CD14-positive monocyte (primary cell): ENCODE measurements around the gene ACKR1. TPM values are rescaled to one million over a fixed set of nuclear protein-coding genes. Genes with fewer than 3 reads are reported as not detected.

Experiments
- DNase-seq, 3 donors: peaks; one replicate each; pipeline ENCODE4 v3.0.0-alpha.2; 2011 to 2022
- H2AFZ ChIP-seq: 2 replicates; pipeline ENCODE4 v1.6.0; 2012; ENCODE audit warnings: mild to moderate bottlenecking, low read depth, low read length, inconsistent platforms; ENCODE audit not compliant: insufficient read depth, poor library complexity, severe bottlenecking
- H3K27ac ChIP-seq, 2 donors: 1 replicate in 1 of 2; 2 replicates in 1 of 2; pipeline ENCODE4 v1.5.1; 2012 to 2013; ENCODE audit warnings: low read length in 2 of 2, control low read depth in 1 of 2, inconsistent platforms in 1 of 2, low read depth in 1 of 2, mild to moderate bottlenecking in 1 of 2
- H3K27me3 ChIP-seq, 2 donors: one replicate each; pipeline versions ENCODE4 v1.6.0 to v1.6.1; 2011 to 2013; ENCODE audit warnings: low read length in 2 of 2; ENCODE audit not compliant: control insufficient read depth in 2 of 2, insufficient read depth in 2 of 2
- H3K36me3 ChIP-seq, 2 donors: replicated peaks in 1 of 2; 1 replicate in 1 of 2; 2 replicates in 1 of 2; pipeline versions ENCODE4 v1.5.1 to v1.6.1; 2012 to 2013; ENCODE audit warnings: low read length in 2 of 2, control low read depth in 1 of 2, inconsistent platforms in 1 of 2, mild to moderate bottlenecking in 1 of 2; ENCODE audit not compliant: insufficient read depth in 2 of 2, control insufficient read depth in 1 of 2
- H3K4me1 ChIP-seq, 2 donors: 1 replicate in 1 of 2; 2 replicates in 1 of 2; pipeline versions ENCODE4 v1.5.1 to v1.6.1; 2012 to 2013; ENCODE audit warnings: low read length in 2 of 2, control low read depth in 1 of 2, inconsistent platforms in 1 of 2, mild to moderate bottlenecking in 1 of 2, moderate library complexity in 1 of 2; ENCODE audit not compliant: insufficient read depth in 2 of 2, control insufficient read depth in 1 of 2
- H3K4me2 ChIP-seq: replicated peaks from 2 replicates; pipeline ENCODE3; 2012; ENCODE audit warnings: low read length, moderate library complexity, mild to moderate bottlenecking; ENCODE audit not compliant: poor library complexity, severe bottlenecking; ENCODE audit errors: extremely low read depth
- H3K4me3 ChIP-seq, 3 experiments: fragments of 200-600 bp in 1 of 3; sonication (generic) in 1 of 3; replicated peaks in 1 of 3; 1 replicate in 2 of 3; 2 replicates in 1 of 3; pipeline ENCODE4 v1.5.1; 2011 to 2013; ENCODE audit warnings: low read length in 3 of 3, mild to moderate bottlenecking in 3 of 3, control low read depth in 2 of 3, low read depth in 2 of 3, inconsistent platforms in 1 of 3, moderate library complexity in 1 of 3
- H3K79me2 ChIP-seq: 2 replicates; pipeline ENCODE4 v1.6.0; 2012; ENCODE audit warnings: mild to moderate bottlenecking, control low read depth, inconsistent platforms, low read length, moderate library complexity; ENCODE audit not compliant: insufficient read depth
- H3K9ac ChIP-seq: 2 replicates; pipeline ENCODE4 v1.6.0; 2017; ENCODE audit warnings: low read length, mild to moderate bottlenecking; ENCODE audit not compliant: insufficient read depth, poor library complexity, severe bottlenecking
- H3K9me3 ChIP-seq, 2 donors: replicated peaks in 1 of 2; 1 replicate in 1 of 2; 2 replicates in 1 of 2; pipeline versions ENCODE4 v1.5.1 to v1.6.1; 2012 to 2013; ENCODE audit warnings: low read length in 2 of 2, control low read depth in 1 of 2; ENCODE audit not compliant: control insufficient read depth in 1 of 2, insufficient read depth in 1 of 2
- H4K20me1 ChIP-seq: 2 replicates; pipeline ENCODE4 v1.6.0; 2012; ENCODE audit warnings: mild to moderate bottlenecking, low read length, control low read depth, moderate library complexity; ENCODE audit not compliant: insufficient read depth
- H3K27ac Mint-ChIP-seq, 7 donors: one replicate each; pipeline ENCODE4 v1.8.0; 2020; ENCODE audit warnings: mild to moderate bottlenecking in 7 of 7, mixed read lengths in 7 of 7, moderate library complexity in 6 of 7, inconsistent platforms in 2 of 7
- H3K27me3 Mint-ChIP-seq, 3 donors: one replicate each; pipeline ENCODE4 v1.8.0; 2021 to 2022; ENCODE audit warnings: low read depth in 3 of 3, mild to moderate bottlenecking in 3 of 3, mixed read lengths in 3 of 3, moderate library complexity in 3 of 3, inconsistent platforms in 1 of 3
- H3K36me3 Mint-ChIP-seq, 2 donors: one replicate each; pipeline ENCODE4 v1.8.0; 2020; ENCODE audit warnings: mixed read lengths in 2 of 2, inconsistent platforms in 1 of 2, mild to moderate bottlenecking in 1 of 2
- H3K4me1 Mint-ChIP-seq: one replicate; pipeline ENCODE4 v1.8.0; 2020; ENCODE audit warnings: mild to moderate bottlenecking, mixed read lengths
- H3K4me3 Mint-ChIP-seq, 2 donors: one replicate each; pipeline ENCODE4 v1.8.0; 2020; ENCODE audit warnings: mild to moderate bottlenecking in 2 of 2, mixed read lengths in 2 of 2, moderate library complexity in 1 of 2
- H3K9me3 Mint-ChIP-seq, 7 donors: one replicate each; pipeline ENCODE4 v1.8.0; 2020 to 2022; ENCODE audit warnings: mixed read lengths in 7 of 7, mild to moderate bottlenecking in 6 of 7, moderate library complexity in 6 of 7, inconsistent platforms in 2 of 7
- whole genome bisulfite sequencing: methylation state at CpG from one replicate; pipeline ENCODE4 v1.1.5; 2013; ENCODE audit warnings: missing lambda C conversion rate; ENCODE audit not compliant: insufficient coverage; 5-methylcytosine and 5-hydroxymethylcytosine counted together
- intact Hi-C, 2 donors: fragments of 100-400 bp; cut with micrococcal nuclease; formaldehyde crosslinking; loops; one replicate each; pipeline versions ENCODE4 v1.15.0 to v1.15.1; 2023
- polyA plus RNA-seq, 3 donors: library from polyadenylated mRNA; depleted of rRNA in 1 of 3; unstranded in 2 of 3; stranded (reverse) in 1 of 3; fragments of 300-500 nt in 2 of 3; fragments of >200 nt in 1 of 3; fragmentation: Illumina TruSeq in 2 of 3; gene quantifications; 1 replicate in 2 of 3; 2 replicates in 1 of 3; pipeline ENCODE4 v1.2.3, GENCODE V29; 2012 to 2021
- TF ChIP-seq, protein P1 (sequence below): fragments of 200-600 bp; IDR thresholded peaks from one replicate; pipeline ENCODE4 v1.8.0; 2022; ENCODE audit warnings: antibody characterized with exemption, mild to moderate bottlenecking

ACKR1 gene
- polyA plus RNA-seq, 3 donors, result 0.14 TPM; not detected in 2

DNA sequence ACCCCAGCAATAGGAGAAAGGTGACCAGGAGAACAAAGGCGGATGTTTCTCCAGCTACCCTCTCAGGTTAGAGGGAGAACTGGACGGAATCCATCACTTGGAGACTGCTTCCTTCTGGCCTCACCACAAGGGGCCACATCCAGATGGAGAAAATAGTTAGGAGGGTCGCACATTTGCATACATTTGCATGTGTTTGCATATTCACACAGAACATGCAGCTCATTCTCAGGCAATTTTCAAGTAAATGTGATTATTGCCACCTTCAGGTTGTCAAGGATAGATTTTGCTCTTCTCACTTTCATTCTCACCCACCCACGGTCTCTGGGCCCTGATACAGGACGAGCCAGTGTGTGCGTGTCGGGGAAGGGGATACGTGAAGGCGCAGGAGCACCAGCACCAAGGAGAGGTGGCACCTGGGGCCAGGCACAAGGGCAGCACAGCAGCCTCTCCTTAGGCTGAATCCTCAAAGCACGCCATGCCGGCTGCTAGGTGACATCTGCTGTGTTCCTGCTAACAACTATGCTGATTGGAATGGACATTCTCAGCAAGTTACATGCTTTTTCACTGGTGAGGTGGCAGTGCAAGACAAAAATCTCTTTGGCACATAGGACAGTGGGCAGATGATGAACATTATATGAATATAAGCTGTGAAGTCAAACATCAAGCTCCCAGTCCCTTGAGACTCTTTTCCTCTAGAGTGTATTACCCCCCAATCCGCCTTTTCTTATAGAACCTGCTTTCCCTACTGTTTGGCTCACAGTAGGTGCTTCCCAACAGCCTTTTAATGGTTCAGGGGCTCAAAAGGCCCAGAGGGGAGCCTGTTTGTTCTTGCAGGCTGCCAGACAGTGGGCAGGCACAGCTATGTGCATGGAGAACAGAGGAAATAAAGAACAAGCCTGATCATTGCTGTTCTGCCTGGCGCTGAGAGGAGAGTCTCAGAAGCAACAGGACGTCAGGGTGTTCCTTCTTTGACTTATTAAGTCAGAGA lies 14.3 kb downstream of the ACKR1 start:
- no peaks in the 10 kb centered on the region for H3K9me3 Mint-ChIP-seq
- H3K27ac Mint-ChIP-seq, result peak overlapping the region in 2 of 7 donors; percentile 26 to 47
- intact Hi-C loops, result no loop called here

DNA sequence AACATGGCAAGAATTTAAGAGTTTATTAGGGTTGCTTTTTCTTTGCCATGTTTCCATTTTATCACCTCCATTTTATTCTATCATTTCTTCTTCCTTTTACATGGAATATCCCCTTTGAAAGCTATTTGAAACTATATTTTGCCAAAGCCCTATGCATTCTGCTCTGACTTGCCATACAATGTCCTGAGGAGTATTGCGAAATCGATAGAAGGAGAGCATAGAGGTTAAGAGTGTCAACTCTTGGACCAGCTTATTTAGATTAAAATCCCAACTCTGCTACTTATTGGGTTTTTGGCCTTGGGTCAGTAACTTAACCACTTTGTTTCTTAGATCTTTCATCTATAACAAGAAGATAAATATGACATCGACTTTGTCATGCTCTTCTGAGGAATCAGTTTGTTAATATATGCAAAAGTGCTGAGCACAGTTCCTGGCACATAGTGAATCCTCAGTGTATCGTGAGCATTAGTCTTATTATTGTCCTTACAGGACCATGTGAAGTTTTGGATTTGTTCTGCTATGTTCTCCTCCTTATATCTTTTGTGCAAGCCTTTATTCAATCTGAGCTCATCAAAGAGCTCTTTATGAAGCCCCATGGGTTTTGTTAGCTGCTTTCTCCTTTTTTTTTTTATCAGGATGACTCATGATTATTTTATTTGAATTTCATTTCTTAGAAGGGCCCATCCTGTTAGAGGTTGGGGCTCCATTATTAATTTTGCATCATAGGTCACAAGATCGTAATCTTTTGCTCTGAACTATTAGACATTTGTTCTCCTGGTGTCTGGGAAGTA lies 17.6 kb downstream of the ACKR1 start:
- Histone ChIP-seq H3K79me2 (no peaks in the 10 kb centered on the region), H3K4me3 (no peak overlapping the region), H3K4me2 (no peak overlapping the region), H3K9ac (no peak overlapping the region), H2AFZ (no peak overlapping the region), H3K27ac (no peak overlapping the region), H3K4me1 (no peaks in the 10 kb centered on the region), H3K36me3 (no peaks in the 10 kb centered on the region), H4K20me1 (no peaks in the 10 kb centered on the region), H3K27me3 (no peaks in the 10 kb centered on the region), H3K9me3 (no peaks in the 10 kb centered on the region)
- WGBS, result no CpG with 5 or more reads among the region's 5 CpGs
- peaks cover 1 to 4% (median 4%) of the 10 kb centered on the region in 3 donors for H3K27me3 Mint-ChIP-seq
- TF ChIP-seq, protein P1, sequence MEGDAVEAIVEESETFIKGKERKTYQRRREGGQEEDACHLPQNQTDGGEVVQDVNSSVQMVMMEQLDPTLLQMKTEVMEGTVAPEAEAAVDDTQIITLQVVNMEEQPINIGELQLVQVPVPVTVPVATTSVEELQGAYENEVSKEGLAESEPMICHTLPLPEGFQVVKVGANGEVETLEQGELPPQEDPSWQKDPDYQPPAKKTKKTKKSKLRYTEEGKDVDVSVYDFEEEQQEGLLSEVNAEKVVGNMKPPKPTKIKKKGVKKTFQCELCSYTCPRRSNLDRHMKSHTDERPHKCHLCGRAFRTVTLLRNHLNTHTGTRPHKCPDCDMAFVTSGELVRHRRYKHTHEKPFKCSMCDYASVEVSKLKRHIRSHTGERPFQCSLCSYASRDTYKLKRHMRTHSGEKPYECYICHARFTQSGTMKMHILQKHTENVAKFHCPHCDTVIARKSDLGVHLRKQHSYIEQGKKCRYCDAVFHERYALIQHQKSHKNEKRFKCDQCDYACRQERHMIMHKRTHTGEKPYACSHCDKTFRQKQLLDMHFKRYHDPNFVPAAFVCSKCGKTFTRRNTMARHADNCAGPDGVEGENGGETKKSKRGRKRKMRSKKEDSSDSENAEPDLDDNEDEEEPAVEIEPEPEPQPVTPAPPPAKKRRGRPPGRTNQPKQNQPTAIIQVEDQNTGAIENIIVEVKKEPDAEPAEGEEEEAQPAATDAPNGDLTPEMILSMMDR, result no peak
- intact Hi-C loops, result no loop called here
- no peaks in the 10 kb centered on the region for H3K36me3 Mint-ChIP-seq
- peaks cover 0 to 2% (median 0%) of the 10 kb centered on the region in 7 donors for H3K9me3 Mint-ChIP-seq
- H3K4me1 Mint-ChIP-seq, result no peaks in the 10 kb centered on the region
- no peak overlapping the region for H3K4me3 Mint-ChIP-seq
- H3K27ac Mint-ChIP-seq, result no peak overlapping the region
- DNase-seq, result no peak

More for the DNA sequence above, 14.3 kb downstream of the ACKR1 start:
- no peak for DNase-seq
- no peaks in the 10 kb centered on the region for H3K9me3 ChIP-seq
- no peak overlapping the region for H3K4me3 ChIP-seq
- H4K20me1 ChIP-seq, result no peaks in the 10 kb centered on the region
- no peak overlapping the region for H3K27ac ChIP-seq
- H3K36me3 ChIP-seq, result no peaks in the 10 kb centered on the region
- no peak overlapping the region for H2AFZ ChIP-seq
- H3K79me2 ChIP-seq, result no peaks in the 10 kb centered on the region
- no peaks in the 10 kb centered on the region for H3K4me1 Mint-ChIP-seq
- H3K4me2 ChIP-seq, result no peak overlapping the region
- WGBS, result 97% methylated on average over 10 of the region's 14 CpGs
- peaks cover 0 to 7% (median 6%) of the 10 kb centered on the region in 3 donors for H3K27me3 Mint-ChIP-seq
- H3K36me3 Mint-ChIP-seq, result no peaks in the 10 kb centered on the region
- no peak overlapping the region for H3K4me3 Mint-ChIP-seq
- no peaks in the 10 kb centered on the region for H3K4me1 ChIP-seq
- H3K9ac ChIP-seq, result no peak overlapping the region
- H3K27me3 ChIP-seq, result no peaks in the 10 kb centered on the region
- TF ChIP-seq, protein P1, result no peak
